Right forelimb (tissue), 1 donor: Measurements from ENCODE around the gene ERLIN1.
"Not testable (repeated sequence)": the region's sequence is repeated elsewhere in the genome, so short reads cannot be mapped to it uniquely, and the experiment has no call there.

Source experiments
- DNase-seq: peaks from one replicate; pipeline ENCODE4 v3.0.0-alpha.2; 2018

ERLIN1 gene

GRCh38 chr10:100131571-100131970, 54.3 kb downstream of the ERLIN1 start:
- DNase-seq = no peak

DNA sequence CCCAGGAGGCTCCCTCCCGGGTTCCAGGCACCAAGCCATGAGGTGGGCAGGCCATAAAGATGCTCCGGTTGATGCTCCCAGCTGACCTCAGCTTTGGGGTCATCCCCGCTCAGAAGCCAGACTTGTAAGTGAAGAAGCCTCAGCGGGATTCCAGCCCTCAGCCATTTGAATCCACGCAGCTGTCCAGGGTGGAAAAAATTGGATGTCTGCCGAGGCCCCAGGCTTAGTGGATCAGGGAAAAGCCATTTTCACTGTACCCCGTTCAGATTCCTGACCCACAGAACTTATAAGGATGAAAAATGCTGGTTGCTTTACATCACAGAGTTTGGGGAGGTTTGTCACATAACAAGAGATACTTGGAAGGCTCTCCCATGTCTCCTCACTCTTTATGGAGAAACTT, 55.0 kb downstream of the ERLIN1 start:
- DNase-seq = no peak

DNA sequence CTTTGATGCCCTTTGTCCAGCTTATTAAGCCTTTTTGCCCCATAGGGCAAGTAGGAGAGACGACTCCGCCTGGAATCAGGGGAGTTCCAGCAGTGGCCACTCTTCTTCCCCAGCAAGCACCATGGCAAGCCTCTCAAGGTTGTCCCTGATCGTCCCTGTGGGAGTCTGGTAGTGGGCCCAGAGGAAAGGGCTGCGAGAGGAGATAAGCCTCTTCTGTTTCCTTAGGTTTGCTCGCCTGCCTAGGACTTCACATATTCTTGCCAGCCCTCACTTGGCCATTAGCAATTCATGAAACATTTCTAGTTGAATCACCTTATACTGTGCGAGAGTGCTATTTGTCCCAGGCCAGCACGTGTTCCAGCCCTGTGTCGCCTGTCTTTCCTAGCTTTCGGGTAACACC, 56.4 kb downstream of the ERLIN1 start:
- no peak for DNase-seq

GRCh38 chr10:100128951-100129350, 56.9 kb downstream of the ERLIN1 start:
- DNase-seq = no peak

- DNase-seq = not testable (repeated sequence)
Observed at GRCh38 chr10:100125335-100125734, 60.5 kb downstream of the ERLIN1 start.

DNA sequence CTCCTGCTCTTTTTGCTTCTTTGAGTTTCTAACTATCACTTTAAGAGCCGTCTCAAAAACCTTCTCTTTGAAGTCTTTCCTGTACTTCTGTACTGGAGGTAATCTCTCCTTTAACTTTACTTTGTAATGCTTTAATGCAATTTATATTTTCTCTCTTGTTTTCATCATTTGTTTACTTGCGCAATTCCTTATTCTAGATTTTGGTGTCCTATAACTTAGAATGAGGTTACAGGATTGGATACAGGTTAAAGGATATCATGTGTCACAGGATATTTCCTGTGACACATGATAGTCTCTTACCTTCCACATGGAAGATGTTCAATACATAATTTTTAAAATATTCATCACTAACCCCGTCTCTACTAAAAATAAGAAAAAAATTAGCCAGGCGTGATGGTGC, 61.7 kb downstream of the ERLIN1 start:
- DNase-seq = no peak

- no peak for DNase-seq
Observed at GRCh38 chr10:100122780-100123179, 63.0 kb downstream of the ERLIN1 start.

GRCh38 chr10:100120550-100120949, 65.3 kb downstream of the ERLIN1 start:
- no peak for DNase-seq

- DNase-seq = no peak
Observed at GRCh38 chr10:100119726-100120125, 66.1 kb downstream of the ERLIN1 start.

DNA sequence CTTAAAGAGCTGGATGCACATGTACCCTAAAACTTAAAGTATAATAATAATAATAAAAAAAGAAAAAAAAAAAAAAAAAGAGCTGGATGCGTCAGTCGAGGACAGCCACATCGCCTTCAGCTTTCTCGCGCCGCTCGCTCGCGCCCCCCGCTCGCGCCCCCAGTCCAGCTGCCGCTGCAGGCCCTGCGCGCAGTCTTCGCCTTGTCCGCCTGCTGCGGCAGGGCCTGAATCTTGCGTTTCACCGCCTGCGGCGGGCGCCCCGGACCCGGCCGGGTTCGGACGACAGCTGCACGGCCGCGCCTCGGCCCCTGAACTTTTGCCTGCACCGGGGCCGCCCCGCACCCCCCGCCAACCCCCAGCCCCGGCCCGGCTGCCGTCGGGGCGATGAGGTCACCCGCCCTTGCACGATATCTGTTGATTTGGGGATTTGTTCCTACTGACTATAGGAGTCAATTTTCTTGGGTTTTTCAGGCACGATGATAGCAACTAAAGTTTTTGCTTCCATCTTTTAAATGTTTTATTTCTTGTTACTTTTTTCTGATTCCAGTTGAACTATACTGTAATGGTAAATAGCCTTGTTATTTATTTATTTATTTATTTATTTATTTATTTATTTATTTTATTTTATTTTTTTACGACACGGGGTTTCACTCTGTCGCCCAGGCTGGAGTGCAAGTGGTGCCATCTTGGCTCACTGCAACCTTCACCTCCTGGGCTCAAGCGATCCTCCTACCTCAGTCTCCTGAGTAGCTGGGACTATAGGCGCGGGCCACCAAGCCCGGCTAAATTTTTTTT, 70.7 kb downstream of the ERLIN1 start:
- peak; percentile 48 for DNase-seq

DNA sequence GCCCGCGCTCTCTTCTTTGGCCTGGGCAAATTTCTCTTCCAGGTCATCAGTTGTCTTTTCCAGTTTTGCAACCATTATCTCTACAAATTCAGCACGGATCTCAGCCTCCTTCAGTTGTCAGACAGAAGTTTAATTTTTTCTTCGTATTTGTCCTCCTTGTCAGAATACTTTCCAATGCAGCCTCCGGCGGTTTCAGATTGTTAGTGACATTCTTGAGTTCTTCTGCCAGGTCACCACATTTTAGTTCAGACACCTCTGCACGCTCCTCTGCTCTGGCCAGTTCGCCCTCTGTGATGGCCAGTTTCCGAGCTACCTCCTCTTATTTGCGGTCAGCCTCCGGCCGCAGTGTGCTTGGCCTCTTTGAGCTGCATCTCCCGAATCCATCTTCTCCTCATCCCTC, 71.4 kb downstream of the ERLIN1 start:
- DNase-seq = no peak

DNA sequence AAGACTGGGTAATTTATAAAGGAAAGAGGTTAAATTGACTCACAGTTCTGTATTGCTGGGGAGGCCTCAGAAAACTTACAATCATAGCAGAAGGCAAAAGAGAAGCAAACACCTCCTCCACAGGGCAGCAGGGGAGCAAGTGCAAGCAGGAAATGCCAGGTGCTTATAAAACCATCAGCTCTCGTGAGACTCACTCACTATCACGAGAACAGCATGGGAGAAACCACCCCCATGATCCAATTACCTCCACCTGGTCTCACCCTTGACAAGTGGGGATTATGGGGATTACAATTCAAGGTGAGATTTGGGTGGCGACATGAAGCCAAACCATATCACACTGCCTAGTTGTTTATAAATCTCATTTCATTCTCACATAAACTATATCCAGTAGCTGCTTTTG, 76.2 kb downstream of the ERLIN1 start:
- no peak for DNase-seq

- no peak for DNase-seq
Observed at GRCh38 chr10:100106865-100107264, 79.0 kb downstream of the ERLIN1 start.

DNA sequence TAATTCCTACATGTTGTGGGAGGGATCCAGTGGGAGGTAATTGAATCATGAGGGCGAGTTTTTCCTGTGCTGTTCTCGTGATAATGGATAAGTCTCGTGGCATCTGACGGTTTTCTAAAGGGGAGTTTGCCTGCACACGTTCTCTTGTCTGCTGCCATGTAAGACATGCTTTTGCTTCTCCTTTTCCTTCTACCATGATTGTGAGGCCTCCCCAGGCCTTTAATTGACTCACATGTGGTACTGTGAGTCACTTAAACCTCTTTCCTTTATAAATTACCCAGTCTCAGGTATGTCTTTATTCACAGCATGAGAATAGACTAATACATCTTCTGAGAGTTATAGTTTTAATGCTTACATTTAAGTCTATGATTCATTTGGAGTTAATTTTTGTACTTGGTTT, 81.5 kb downstream of the ERLIN1 start:
- no peak for DNase-seq

- DNase-seq = no peak
Observed at GRCh38 chr10:100103581-100103980, 82.2 kb downstream of the ERLIN1 start.

DNA sequence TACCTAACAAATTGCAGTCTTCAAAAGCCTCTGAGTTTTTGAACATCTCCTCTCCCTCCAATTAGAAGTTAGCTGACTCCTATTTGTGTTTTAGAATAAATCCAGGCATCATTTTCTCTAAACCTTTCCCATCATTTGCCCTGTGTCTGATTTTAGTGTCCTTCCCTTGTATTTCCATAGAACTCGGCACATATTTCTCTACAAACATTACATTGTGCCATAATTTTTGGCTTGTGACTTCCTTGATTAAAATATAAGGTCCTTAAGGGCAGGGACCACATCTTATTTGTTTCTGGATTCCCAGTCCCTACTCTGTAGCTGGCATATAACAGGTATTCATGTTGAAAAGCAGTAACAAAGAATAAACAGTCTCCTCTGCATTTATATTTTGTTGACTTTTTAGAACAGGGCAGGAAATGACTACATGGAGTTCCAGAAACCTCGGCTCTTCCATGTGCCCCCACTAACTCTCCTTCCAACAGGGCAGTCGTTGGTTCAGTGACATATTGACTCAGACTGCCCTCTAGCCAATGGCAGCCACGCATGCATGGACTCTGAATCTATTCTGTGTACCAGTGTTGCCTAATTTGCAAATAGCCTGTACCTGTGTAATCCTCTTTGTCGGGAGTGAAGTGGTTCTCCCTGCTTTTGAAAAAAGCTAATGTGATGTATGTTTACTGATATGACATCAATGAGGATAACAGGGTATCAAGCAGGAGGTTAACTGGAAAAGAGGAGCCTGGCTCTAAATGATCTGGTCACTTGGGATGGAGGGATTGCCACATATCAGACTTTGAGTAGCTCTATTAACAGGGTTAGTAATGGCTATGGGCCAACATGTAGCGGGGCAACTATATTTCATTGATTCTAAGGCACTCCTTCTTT, 84.4 kb downstream of the ERLIN1 start:
- DNase-seq = no peak

- no peak for DNase-seq
Observed at GRCh38 chr10:100100651-100101184, 85.1 kb downstream of the ERLIN1 start.
